A549 (cell line): ENCODE results near the gene UFD1. TPM values are rescaled to one million over a fixed set of nuclear protein-coding genes. Genes with fewer than 3 reads are reported as not detected.

Source experiments
- ATAC-seq, 2 experiments: fragments of 200-7000 bp in 1 of 2; fragments of >200 bp in 1 of 2; cut with Nextera tagmentation in 1 of 2; cut with Tn5 transposase in 1 of 2; 3 replicates each; pipeline versions ENCODE4 v1.8.0 to v1.9.1; 2018 to 2020; ENCODE audit warnings: mild to moderate bottlenecking in 1 of 2, moderate library complexity in 1 of 2
- CTCF ChIA-PET: fragments of 300-600 bp; sonication (Branson Sonifier 250); formaldehyde crosslinking; extraction: SDS; loops from one replicate; lab custom pipeline; 2021; ENCODE audit warnings: antibody characterized with exemption, inconsistent platforms; lab: Yijun Ruan, JAX
- POLR2A ChIA-PET: fragments of 350-600 bp; formaldehyde crosslinking; extraction: SDS; loops from one replicate; lab custom pipeline; 2021; ENCODE audit warnings: antibody characterized with exemption, inconsistent platforms; lab: Yijun Ruan, JAX
- DNase-seq, 2 experiments: peaks; one replicate each; pipeline versions ENCODE4 v3.0.0 to v3.0.0-alpha.2; 2011 to 2016; ENCODE audit warnings: low read depth in 1 of 2, low spot score in 1 of 2
- FAIRE-seq: peaks from 2 replicates; lab custom pipeline; 2011; peaks lifted over from hg19 to GRCh38; lab: Jason Lieb, UNC
- H3K27ac ChIP-seq, 2 experiments: fragments of >200 bp; sonication (Bioruptor Twin); formaldehyde crosslinking; 3 replicates each; pipeline ENCODE4 v1.5.1; 2016 to 2017
- H3K4me1 ChIP-seq: fragments of >200 bp; sonication (Bioruptor Twin); formaldehyde crosslinking; 3 replicates; pipeline ENCODE4 v1.6.1; 2016
- H3K4me2 ChIP-seq: fragments of >200 bp; sonication (Bioruptor Twin); formaldehyde crosslinking; 3 replicates; pipeline ENCODE4 v1.6.1; 2016
- H3K4me3 ChIP-seq: fragments of >200 bp; sonication (Bioruptor Twin); formaldehyde crosslinking; 3 replicates; pipeline ENCODE4 v1.5.1; 2016
- H3K9me3 ChIP-seq: fragments of >200 bp; sonication (Bioruptor Twin); formaldehyde crosslinking; 3 replicates; pipeline ENCODE4 v1.6.1; 2016
- ATOH8 ChIP-seq: fragments of 250-450 bp; sonication (Bioruptor Pico); IDR thresholded peaks from 2 replicates; pipeline ENCODE4 v1.5.0; 2020; ENCODE audit warnings: low read depth, mild to moderate bottlenecking, moderate library complexity
- CBX2 ChIP-seq: fragments of 200-600 bp; sonication (generic); IDR thresholded peaks from 2 replicates; pipeline ENCODE4 v1.6.1; 2016; ENCODE audit warnings: low read depth, mild to moderate bottlenecking, borderline replicate concordance
- CEBPB ChIP-seq, 2 experiments: fragments of >200 bp in 1 of 2; sonication (Bioruptor Twin) in 1 of 2; formaldehyde crosslinking in 1 of 2; IDR thresholded peaks; 2 replicates each; pipeline ENCODE4 v1.6.1; 2012 to 2016
- CHD2 ChIP-seq: fragments of 150-350 bp; IDR thresholded peaks from 2 replicates; pipeline ENCODE4 v1.6.1; 2014; ENCODE audit warnings: low read length; ENCODE audit not compliant: partially characterized antibody
- FOSB ChIP-seq: fragments of 250-450 bp; sonication (Bioruptor Pico); IDR thresholded peaks from 2 replicates; pipeline ENCODE4 v1.5.0; 2020; ENCODE audit warnings: mild to moderate bottlenecking, moderate library complexity
- FOSL2 ChIP-seq, 2 experiments: fragments of 450-650 bp in 1 of 2; fragments of >200 bp in 1 of 2; sonication (Bioruptor Twin) in 1 of 2; formaldehyde crosslinking; IDR thresholded peaks; 2 replicates each; pipeline versions ENCODE4 v1.5.0 to v1.6.1; 2016 to 2020; ENCODE audit warnings: mild to moderate bottlenecking in 1 of 2, moderate library complexity in 1 of 2
- GATA3 ChIP-seq: IDR thresholded peaks from 2 replicates; pipeline ENCODE4 v1.6.1; 2012; ENCODE audit warnings: borderline replicate concordance
- HDAC2 ChIP-seq: fragments of 200-600 bp; sonication (generic); IDR thresholded peaks from 2 replicates; pipeline ENCODE4 v1.6.1; 2016
- HES2 ChIP-seq: fragments of >200 bp; sonication (Bioruptor Twin); formaldehyde crosslinking; IDR thresholded peaks from 2 replicates; pipeline ENCODE4 v1.6.1; 2016
- JUN ChIP-seq, 2 experiments: fragments of >200 bp; sonication (Bioruptor Twin); formaldehyde crosslinking; IDR thresholded peaks; 2 replicates in 1 of 2; 3 replicates in 1 of 2; pipeline ENCODE4 v1.6.1; 2016 to 2017
- JUNB ChIP-seq: fragments of >200 bp; sonication (Bioruptor Twin); formaldehyde crosslinking; IDR thresholded peaks from 2 replicates; pipeline ENCODE4 v1.6.1; 2016
- KDM5A ChIP-seq: fragments of 200-600 bp; sonication (generic); IDR thresholded peaks from 2 replicates; pipeline ENCODE4 v1.6.1; 2016; ENCODE audit warnings: antibody characterized with exemption, mild to moderate bottlenecking
- MAX ChIP-seq: IDR thresholded peaks from 2 replicates; pipeline ENCODE4 v1.6.1; 2012
- MYC ChIP-seq: IDR thresholded peaks from 2 replicates; pipeline ENCODE4 v1.6.1; 2012; ENCODE audit warnings: mild to moderate bottlenecking, inconsistent platforms, low read length, improper control_type of control experiment, borderline replicate concordance
- NR3C1 ChIP-seq: fragments of >200 bp; sonication (Bioruptor Twin); formaldehyde crosslinking; IDR thresholded peaks from 3 replicates; pipeline ENCODE4 v1.6.1; 2017
- PHF8 ChIP-seq: fragments of 200-600 bp; sonication (generic); IDR thresholded peaks from 2 replicates; pipeline ENCODE4 v1.6.1; 2016; ENCODE audit warnings: low read depth, mild to moderate bottlenecking, antibody characterized with exemption, moderate library complexity, borderline replicate concordance
- RAD21 ChIP-seq, 2 experiments: fragments of >200 bp in 1 of 2; sonication (Bioruptor Twin) in 1 of 2; formaldehyde crosslinking in 1 of 2; IDR thresholded peaks in 1 of 2; conservative IDR thresholded peaks in 1 of 2; 2 replicates in 1 of 2; 3 replicates in 1 of 2; pipeline ENCODE4 v1.6.1; 2012 to 2018; ENCODE audit warnings: inconsistent platforms in 1 of 2
- RNF2 ChIP-seq: fragments of 200-600 bp; sonication (generic); IDR thresholded peaks from 2 replicates; pipeline ENCODE4 v1.6.1; 2016; ENCODE audit warnings: low read depth, mild to moderate bottlenecking, antibody characterized with exemption, moderate library complexity, borderline replicate concordance
- SMC3 ChIP-seq: fragments of >200 bp; sonication (Bioruptor Twin); formaldehyde crosslinking; IDR thresholded peaks from 3 replicates; pipeline ENCODE4 v1.6.1; 2018; ENCODE audit warnings: inconsistent platforms
- TP53 ChIP-seq: fragments of 250-450 bp; sonication (Bioruptor Pico); IDR thresholded peaks from 2 replicates; pipeline ENCODE4 v1.5.0; 2021; ENCODE audit warnings: mild to moderate bottlenecking, moderate library complexity
- USF2 ChIP-seq: fragments of 450-650 bp; IDR thresholded peaks from 2 replicates; pipeline ENCODE4 v1.6.1; 2014; ENCODE audit warnings: antibody characterized with exemption
- ZFP36 ChIP-seq: fragments of 450-650 bp; IDR thresholded peaks from 2 replicates; pipeline ENCODE4 v1.6.1; 2014; ENCODE audit warnings: borderline replicate concordance; ENCODE audit not compliant: partially characterized antibody
- ZNF302 ChIP-seq: fragments of 250-450 bp; sonication (Bioruptor Pico); IDR thresholded peaks from 2 replicates; pipeline ENCODE4 v1.9.0; 2021; ENCODE audit warnings: inconsistent platforms, mild to moderate bottlenecking, moderate library complexity
- WGBS: methylation state at CpG from one replicate; pipeline ENCODE4 v1.1.6; 2017; ENCODE audit errors: missing lambda C conversion rate; 5-methylcytosine and 5-hydroxymethylcytosine counted together
- polyA plus RNA-seq, 4 experiments: library from polyadenylated mRNA; depleted of rRNA in 3 of 4; stranded (reverse); fragments of >200 nt; fragmentation: RNase III in 1 of 4; extraction: RNeasy Plus Mini Kit Qiagen cat#74134 plus additional on column Dnase treatment in 1 of 4; gene quantifications; 2 replicates in 3 of 4; 3 replicates in 1 of 4; pipeline ENCODE4 v1.2.3, GENCODE V29; 2011 to 2017
- TF ChIP-seq, protein P1 (sequence below): fragments of >200 bp; sonication (Bioruptor Twin); formaldehyde crosslinking; IDR thresholded peaks from 3 replicates; pipeline ENCODE4 v1.6.1; 2016
- TF ChIP-seq, protein P2 (sequence below): IDR thresholded peaks from 2 replicates; pipeline ENCODE4 v1.6.1; 2012
- TF ChIP-seq, protein P3 (sequence below): IDR thresholded peaks from 2 replicates; pipeline ENCODE4 v1.6.1; 2012; ENCODE audit warnings: low read depth, borderline replicate concordance
- TF ChIP-seq, protein P4 (sequence below): fragments of 150-350 bp; IDR thresholded peaks from 2 replicates; pipeline ENCODE4 v1.6.1; 2014; ENCODE audit warnings: low read depth, mild to moderate bottlenecking, low read length

UFD1 gene
- polyA plus RNA-seq, 2 of the 4 experiments (the other 2 are of a cell fraction) = 95.4 to 96.1 TPM

DNA sequence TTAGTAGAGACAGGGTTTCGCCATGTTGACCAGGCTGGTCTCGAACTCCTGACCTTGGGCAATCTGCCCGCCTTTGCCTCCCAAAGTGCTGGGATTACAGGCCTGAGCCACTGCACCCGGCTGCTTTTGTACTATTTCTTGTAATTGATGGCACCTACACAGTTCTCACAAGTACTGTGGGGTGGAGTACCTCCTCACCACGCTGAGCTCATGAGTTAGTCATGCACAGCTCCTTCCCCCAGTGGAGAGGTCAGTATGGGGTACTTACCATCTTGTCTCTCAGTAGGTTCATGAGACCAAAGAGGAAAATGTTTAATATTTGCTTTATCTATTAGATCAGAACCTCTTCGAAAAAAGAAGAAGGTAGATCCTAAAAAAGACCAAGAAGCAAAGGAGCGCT lies 44.6 kb downstream of the UFD1 start:
- Histone ChIP-seq H3K4me2 (no peak overlapping the region), H3K4me3 (no peak overlapping the region), H3K4me1 (peaks cover 9% of the 10 kb centered on the region), H3K9me3 (no peaks in the 10 kb centered on the region), H3K27ac (no peak overlapping the region)
- ChIA-PET CTCF (interaction anchor here (1.9 kb wide), 1 partner anchor 11 kb away, joined by 7 read pairs; no protein-coding TSS in a partner anchor), POLR2A (no interaction called here)
- no peak for TF ChIP-seq TP53 (CRISPR knock-in tag)
- no peak for TF ChIP-seq MYC
- TF ChIP-seq ATOH8 = no peak
- DNase-seq (no peak), ATAC-seq (no peak), FAIRE-seq (no peak)
- WGBS = 99% methylated on average over 7 of the region's 7 CpGs

- DNase-seq = peak; percentile 72 to 92
- ATAC-seq = peak; percentile 92 to 96
- POLR2A ChIA-PET = interaction anchor here (0.6 to 2.0 kb wide), 7 partner anchors 11 to 288 kb away, joined by 3 to 5 read pairs (median 3); partner anchors contain the start of genes CDC45, ESS2, SLC25A1 and UFD1
- peak within 1 kb of the TSS; percentile 98 for H3K4me2 ChIP-seq
- peak within 1 kb of the TSS; percentile 99 for H3K4me3 ChIP-seq
- FAIRE-seq = no peak
- H3K4me1 ChIP-seq = peaks cover 9% of the 10 kb centered on the region
- CTCF ChIA-PET = interaction anchor here (0.7 to 1.0 kb wide), 2 partner anchors 13 to 252 kb away, joined by 3 read pairs; no protein-coding TSS in a partner anchor
- peak within 1 kb of the TSS; percentile 93 to 100 for H3K27ac ChIP-seq
- H3K9me3 ChIP-seq = no peaks in the 10 kb centered on the region
- 0% methylated on average over 10 of the region's 74 CpGs for WGBS
- TF ChIP-seq FOSB = no peak
- TF ChIP-seq, protein P1, sequence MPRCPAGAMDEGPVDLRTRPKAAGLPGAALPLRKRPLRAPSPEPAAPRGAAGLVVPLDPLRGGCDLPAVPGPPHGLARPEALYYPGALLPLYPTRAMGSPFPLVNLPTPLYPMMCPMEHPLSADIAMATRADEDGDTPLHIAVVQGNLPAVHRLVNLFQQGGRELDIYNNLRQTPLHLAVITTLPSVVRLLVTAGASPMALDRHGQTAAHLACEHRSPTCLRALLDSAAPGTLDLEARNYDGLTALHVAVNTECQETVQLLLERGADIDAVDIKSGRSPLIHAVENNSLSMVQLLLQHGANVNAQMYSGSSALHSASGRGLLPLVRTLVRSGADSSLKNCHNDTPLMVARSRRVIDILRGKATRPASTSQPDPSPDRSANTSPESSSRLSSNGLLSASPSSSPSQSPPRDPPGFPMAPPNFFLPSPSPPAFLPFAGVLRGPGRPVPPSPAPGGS = peak; percentile 71; the same call in 2 of the 3 replicates
- no peak for TF ChIP-seq RNF2
- TF ChIP-seq, protein P2, sequence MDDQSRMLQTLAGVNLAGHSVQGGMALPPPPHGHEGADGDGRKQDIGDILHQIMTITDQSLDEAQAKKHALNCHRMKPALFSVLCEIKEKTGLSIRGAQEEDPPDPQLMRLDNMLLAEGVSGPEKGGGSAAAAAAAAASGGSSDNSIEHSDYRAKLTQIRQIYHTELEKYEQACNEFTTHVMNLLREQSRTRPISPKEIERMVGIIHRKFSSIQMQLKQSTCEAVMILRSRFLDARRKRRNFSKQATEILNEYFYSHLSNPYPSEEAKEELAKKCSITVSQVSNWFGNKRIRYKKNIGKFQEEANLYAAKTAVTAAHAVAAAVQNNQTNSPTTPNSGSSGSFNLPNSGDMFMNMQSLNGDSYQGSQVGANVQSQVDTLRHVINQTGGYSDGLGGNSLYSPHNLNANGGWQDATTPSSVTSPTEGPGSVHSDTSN = peak; percentile 62; the same call in 1 of the 2 replicates
- TF ChIP-seq CBX2 = no peak
- TF ChIP-seq GATA3 = 0 out of 2 replicates have a peak, but pooled peaks have one; percentile 42
- TF ChIP-seq SMC3 = no peak
- TF ChIP-seq NR3C1 = no peak
- TF ChIP-seq HES2 = no peak
- TF ChIP-seq ZFP36 = no peak
- TF ChIP-seq MYC = peak; percentile 83
- TF ChIP-seq MAX = peak; percentile 92
- TF ChIP-seq JUNB = no peak
- peak; percentile 89 to 90 for TF ChIP-seq JUN (IDR thresholded peaks at IDR 0.05)
- no peak for TF ChIP-seq HDAC2
- TF ChIP-seq KDM5A = peak; percentile 75
- TF ChIP-seq, protein P3, sequence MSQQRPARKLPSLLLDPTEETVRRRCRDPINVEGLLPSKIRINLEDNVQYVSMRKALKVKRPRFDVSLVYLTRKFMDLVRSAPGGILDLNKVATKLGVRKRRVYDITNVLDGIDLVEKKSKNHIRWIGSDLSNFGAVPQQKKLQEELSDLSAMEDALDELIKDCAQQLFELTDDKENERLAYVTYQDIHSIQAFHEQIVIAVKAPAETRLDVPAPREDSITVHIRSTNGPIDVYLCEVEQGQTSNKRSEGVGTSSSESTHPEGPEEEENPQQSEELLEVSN = peak; percentile 49
- TF ChIP-seq ZNF302 (CRISPR knock-in tag) = no peak
- no peak for TF ChIP-seq USF2
- TF ChIP-seq CEBPB (IDR thresholded peaks at IDR 0.05) = no peak
- no peak for TF ChIP-seq TP53 (CRISPR knock-in tag)
- TF ChIP-seq ATOH8 = no peak
- TF ChIP-seq CHD2 = no peak
- TF ChIP-seq FOSL2 (IDR thresholded peaks at IDR 0.05) = no peak
- TF ChIP-seq FOSL2 (CRISPR knock-in tag; IDR thresholded peaks at IDR 0.05) = 0 out of 2 replicates have a peak, but pooled peaks have one; percentile 6
- peak; percentile 14 for TF ChIP-seq PHF8
- TF ChIP-seq, protein P4, sequence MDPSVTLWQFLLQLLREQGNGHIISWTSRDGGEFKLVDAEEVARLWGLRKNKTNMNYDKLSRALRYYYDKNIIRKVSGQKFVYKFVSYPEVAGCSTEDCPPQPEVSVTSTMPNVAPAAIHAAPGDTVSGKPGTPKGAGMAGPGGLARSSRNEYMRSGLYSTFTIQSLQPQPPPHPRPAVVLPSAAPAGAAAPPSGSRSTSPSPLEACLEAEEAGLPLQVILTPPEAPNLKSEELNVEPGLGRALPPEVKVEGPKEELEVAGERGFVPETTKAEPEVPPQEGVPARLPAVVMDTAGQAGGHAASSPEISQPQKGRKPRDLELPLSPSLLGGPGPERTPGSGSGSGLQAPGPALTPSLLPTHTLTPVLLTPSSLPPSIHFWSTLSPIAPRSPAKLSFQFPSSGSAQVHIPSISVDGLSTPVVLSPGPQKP = no peak
- no peak for TF ChIP-seq RAD21 (conservative IDR thresholded peaks at IDR 0.05 in 1 of 2, IDR thresholded peaks at IDR 0.05 in 1 of 2)
Observed at GRCh38 chr22:19432133-19432851, 46.7 kb downstream of the UFD1 start, which contains the start of gene MRPL40. Gene MRPL40, plus strand, starts transcription at chr22:19432545. Its CDS starts 10 bp downstream, at chr22:19432555.
